ENCODE data around the gene TTC14.

TTC14 gene

GRCh38 chr3:180640987-180641386, 39.0 kb downstream of the TTC14 start:
- DNase-seq: no peak

DNA sequence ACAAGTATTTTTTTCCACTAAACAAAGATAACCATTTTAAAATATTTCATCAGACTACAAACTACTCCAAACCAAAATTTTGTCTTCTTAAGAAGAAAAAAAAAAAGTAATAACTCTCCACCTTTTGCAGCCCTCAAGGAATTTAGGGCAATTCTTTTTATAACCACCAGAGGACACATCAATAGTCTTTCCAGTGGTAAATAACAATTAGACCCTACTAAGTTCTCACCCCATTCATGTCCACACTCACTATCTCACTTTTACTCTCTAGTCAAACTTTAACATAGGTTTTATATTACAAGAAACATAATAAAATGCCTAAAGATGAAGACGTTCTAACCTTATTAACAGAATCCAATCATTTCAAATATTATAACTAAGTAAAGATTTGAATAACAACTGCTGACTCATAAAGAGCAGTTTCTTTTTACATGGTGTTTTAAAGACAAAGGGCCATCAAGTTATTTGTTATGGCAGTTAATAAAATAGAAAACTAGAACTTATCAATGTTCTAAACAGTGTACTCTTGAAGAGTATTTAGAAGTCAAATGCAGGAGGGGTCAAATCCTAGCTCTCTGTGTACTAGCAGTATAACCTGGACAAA, 44.3 kb downstream of the TTC14 start:
- DNase-seq: no peak

DNA sequence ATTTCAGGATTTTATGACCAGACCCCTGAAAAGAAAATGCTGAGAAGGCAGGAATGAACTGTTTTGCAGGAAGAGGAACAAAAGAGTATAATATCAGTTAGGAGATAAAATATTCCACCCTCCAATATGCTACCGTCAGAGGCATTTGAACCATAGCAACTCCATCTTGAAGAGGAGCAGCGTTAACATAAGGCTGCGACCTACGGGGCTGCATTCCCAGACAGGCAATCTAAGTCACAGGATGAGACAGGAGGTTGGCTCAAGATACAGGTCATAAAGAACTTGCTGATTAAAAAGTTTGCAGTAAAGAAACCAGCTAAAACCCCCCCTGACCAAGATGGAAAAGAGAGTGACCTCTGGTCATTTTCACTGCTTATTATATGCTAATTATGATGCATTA, 54.4 kb downstream of the TTC14 start:
- DNase-seq: no peak

- DNase-seq: no peak
Observed at GRCh38 chr3:180657094-180657493, 55.1 kb downstream of the TTC14 start.
